GM04503 (cell line): Measurements from ENCODE around the gene MERTK.
"Not testable (repeated sequence)": the region's sequence is repeated elsewhere in the genome, so short reads cannot be mapped to it uniquely, and the experiment has no call there.

ENCODE experiments used
- DNase-seq: peaks from one replicate; pipeline ENCODE4 v3.0.0-alpha.2; 2012; ENCODE audit warnings: low read depth

The MERTK gene

GRCh38 chr2:112008910-112009485 is 110.6 kb downstream of the MERTK start:
- no peak for DNase-seq

DNA sequence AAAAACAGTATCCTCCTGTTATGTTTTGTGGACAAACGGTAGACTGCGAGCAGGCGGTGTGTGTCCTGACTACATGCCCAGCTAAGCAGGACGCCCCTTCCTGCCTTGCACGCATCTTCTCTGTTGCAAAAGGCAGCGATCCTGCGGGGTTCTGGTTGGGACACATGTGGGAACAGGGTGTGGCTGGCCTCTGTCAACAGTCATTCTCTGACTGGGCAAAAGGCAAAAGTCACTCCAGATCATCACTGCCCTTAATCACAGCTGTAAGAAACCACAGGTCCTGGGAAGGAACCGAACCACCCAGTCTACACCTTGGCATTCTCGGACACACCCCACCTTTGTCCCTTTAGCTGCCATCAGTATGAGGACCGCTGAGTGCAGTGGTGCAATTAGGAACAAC is 112.3 kb downstream of the MERTK start:
- DNase-seq, result no peak

GRCh38 chr2:112012556-112012955 is 114.1 kb downstream of the MERTK start:
- DNase-seq, result no peak

GRCh38 chr2:112018846-112019245 is 120.4 kb downstream of the MERTK start:
- no peak for DNase-seq

GRCh38 chr2:112019569-112019982 is 121.2 kb downstream of the MERTK start:
- DNase-seq, result no peak

- no peak for DNase-seq
Measured at GRCh38 chr2:112020561-112020960, 122.2 kb downstream of the MERTK start.

DNA sequence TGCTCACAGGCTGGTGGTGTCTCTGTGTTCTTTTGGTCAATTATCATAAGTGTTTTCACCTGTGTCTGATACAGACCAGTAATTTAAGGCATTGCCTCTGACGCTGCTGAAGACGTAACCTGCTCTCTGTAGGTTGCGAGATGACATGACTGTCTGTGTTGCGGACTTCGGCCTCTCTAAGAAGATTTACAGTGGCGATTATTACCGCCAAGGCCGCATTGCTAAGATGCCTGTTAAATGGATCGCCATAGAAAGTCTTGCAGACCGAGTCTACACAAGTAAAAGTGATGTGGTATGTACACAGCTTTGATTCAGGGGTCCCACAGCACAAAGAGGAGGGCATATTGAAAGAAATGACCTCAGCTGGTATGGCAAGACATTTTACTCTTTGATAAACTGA is 122.9 kb downstream of the MERTK start:
- DNase-seq, result no peak

DNA sequence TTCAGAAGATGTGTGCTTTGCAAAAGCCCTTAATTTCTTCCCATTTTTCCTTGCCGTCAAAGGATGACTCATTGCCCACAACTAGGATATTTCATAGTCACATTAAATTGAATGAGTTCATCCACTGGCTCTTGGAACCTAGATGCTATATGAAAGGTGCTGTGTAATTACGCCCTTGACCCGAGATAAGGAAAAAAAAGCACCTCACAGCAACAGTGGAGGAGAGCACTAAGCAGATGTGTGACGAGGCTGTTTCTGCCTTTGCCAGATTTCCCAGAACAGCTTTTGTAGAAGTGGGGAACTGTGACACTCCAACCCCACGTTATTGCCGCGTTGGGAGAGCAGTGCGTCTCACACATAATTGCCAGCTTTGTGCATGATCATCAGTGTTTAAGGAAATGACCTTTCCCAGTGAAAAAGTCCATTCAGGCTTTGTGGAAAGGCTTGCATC is 123.4 kb downstream of the MERTK start:
- DNase-seq, result no peak

DNA sequence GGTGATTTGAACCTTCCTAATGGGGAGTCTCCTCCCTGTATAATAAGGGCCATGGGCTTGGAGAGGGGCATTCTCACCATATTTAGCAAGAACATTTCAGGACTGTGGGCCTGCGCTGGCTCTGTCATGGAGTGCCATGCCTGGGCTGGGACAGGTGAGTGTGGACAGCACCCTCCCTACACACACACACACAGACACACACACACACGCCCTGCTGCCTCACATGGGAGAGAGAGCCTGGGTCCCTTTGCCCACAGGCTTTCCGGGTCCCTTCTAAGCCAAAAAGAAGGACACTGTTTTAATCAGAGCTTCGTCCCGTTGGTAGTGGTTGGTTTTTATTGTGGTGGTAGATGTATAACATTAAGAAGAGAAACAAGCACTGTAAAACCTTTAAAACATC is 125.3 kb downstream of the MERTK start:
- DNase-seq, result no peak

GRCh38 chr2:112024231-112024630 is 125.8 kb downstream of the MERTK start:
- DNase-seq, result no peak

DNA sequence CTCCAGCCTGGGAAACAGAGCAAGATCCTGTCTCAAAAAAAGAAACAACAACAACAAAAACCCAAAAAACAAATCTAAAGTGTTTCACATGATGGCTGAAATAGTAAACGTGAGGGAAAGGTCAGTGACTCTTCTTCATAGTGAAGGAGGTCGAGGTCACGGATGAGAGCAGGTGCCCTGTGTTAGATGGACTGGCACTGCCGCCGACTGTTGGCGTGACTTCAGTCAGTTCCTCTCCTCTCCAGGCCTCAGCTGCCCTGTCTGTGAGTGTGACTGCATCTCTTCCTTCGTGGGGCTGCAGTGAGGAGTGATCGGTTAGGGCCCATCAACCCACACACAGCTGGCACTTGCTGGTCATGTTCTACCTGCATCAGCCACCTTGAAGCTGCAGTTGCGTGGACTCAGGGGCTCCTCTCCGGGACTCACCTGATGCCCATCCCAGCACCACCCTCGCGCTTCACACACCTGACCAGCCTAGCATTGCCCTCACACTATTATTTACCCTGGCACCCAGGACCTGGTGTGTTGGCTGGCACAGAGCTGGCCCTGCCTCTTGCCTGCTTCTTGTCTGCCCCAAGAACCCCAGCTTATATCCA is 126.6 kb downstream of the MERTK start:
- DNase-seq, result no peak

DNA sequence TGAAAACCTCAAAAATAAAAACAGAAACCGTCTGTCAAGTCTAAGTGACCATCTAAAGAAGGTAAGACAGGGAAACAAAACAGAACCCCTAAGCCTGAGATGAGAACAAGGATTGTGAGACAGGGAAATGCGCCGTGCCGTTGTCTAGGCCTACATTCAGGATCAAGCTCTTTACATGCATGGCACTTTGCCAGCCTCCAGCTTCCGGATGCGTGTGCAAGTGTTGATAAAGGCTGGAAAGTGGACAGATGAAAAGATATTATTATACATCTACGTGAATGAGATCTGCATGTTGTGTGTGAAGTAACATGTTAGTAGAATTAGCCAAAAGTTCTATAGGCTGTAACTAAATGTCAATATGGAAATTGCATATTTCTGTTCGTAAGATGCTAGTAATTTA is 128.1 kb downstream of the MERTK start:
- DNase-seq, result no peak

- DNase-seq, result no peak
Measured at GRCh38 chr2:112027767-112028166, 129.4 kb downstream of the MERTK start.

DNA sequence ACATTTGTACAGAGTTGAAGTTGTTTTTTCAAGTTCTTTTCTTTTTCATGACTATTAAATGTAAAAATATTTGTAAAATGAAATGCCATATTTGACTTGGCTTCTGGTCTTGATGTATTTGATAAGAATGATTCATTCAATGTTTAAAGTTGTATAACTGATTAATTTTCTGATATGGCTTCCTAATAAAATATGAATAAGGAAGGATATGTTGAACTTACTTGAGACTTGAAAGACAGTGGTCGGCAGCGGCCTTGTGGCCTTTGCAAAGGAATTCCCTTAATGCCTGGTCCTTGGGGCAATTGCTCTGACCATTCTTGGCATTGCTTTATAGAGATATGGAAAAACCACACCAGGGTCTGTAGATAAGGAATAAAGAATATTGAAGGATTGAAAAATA is 130.8 kb downstream of the MERTK start:
- DNase-seq, result no peak

- DNase-seq, result no peak
Measured at GRCh38 chr2:112031473-112032223, 133.2 kb downstream of the MERTK start.

DNA sequence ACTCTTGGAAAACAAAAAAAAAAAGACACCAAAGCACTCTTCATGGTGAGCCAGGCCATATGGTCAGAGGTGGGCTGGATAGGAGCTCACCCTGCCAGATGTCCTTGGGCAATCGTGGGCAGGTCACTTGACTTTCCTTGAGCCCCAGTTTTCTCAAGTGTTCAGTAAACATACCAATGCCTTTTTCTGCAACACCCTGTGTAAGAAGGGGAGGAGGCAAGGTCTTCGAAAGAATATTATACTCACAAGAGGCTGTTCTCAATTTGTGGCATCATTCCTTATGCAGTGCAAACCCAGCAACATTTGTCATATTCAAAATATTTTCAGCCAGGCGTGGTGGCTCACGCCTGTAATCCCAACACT is 133.8 kb downstream of the MERTK start:
- no peak for DNase-seq

DNA sequence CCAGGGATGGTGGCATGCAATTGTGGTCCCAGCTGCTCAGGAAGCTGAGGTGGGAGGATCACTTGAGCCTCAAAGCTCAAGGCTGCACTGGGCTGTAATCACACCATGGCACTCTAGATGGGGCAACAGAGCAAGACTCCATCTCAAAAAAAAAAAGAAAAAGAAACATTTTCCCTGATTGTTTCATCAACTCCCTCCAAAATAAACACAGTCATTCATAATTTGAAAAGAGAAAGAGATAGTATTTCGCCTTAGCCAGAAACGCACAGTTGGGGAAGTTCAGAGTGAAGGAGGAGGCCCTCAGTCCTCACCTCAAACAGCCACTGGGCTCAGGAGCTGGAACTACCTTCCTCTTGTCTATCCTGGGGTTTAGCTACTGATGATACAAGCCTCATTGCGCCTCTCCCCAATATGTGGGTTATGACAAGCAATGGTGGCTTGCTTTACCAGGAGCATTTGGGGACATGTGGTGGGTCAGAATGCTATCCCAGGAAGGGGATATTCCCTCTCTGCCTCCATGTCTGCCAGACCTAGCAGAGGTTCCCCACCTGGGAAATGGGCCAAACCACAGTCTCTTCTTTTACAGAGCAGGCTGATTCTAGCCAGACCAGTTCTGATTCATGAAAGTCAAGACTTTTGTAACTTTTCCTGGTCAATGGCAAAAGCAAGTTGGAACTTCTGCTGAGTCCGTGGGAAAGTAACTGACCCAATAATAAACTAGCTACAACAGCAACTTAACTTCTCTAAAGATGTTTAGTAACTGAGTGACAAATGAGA is 134.5 kb downstream of the MERTK start:
- no peak for DNase-seq

GRCh38 chr2:112033600-112033999 is 135.2 kb downstream of the MERTK start:
- DNase-seq, result no peak

- no peak for DNase-seq
Measured at GRCh38 chr2:112034924-112035323, 136.5 kb downstream of the MERTK start.

- DNase-seq, result no peak
Measured at GRCh38 chr2:112035786-112036185, 137.4 kb downstream of the MERTK start.

GRCh38 chr2:112039556-112039955 is 141.1 kb downstream of the MERTK start:
- not testable (repeated sequence) for DNase-seq

GRCh38 chr2:112040066-112040465 is 141.7 kb downstream of the MERTK start:
- not testable (repeated sequence) for DNase-seq

DNA sequence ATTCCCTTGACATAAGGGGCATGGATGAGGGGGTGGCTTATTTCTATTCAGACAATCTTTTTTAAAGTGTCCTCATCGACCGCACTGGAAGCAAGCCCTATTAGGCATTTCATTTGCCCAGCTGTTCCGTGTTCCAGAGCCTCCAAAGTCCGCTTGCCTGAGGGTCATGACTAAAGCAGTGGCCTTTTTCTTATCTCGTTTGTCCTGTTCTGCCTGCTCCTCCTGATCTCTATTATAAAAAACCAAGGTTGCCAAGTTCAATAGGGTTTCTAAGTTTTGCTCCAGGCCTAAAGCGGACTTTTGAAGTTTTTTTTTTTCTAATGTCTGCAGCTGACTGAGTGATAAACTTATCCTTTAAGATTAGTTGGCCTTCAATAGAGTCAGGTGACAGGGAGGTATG is 143.1 kb downstream of the MERTK start:
- not testable (repeated sequence) for DNase-seq
